ENCODE results near the gene DUSP7. TPM values are rescaled to one million over a fixed set of nuclear protein-coding genes. Genes with fewer than 3 reads are reported as not detected.

Gene DUSP7
- total RNA-seq, 1 donor from 2014 or later, result 32.5 TPM

- no peak for TF ChIP-seq CTCF (IDR thresholded peaks at IDR 0.05)
- H3K4me3 Mint-ChIP-seq (ENCODE audit: unreplicated experiment), result no peak overlapping the region
These were observed 24.5 kb downstream of the DUSP7 start for GRCh38 chr3:52031896-52032295.

GRCh38 chr3:52030714-52031310, 25.6 kb downstream of the DUSP7 start:
- Mint-ChIP-seq H3K36me3 (ENCODE audit: low read depth) (no peaks in the 10 kb centered on the region), H3K4me1 (ENCODE audit: low read depth) (peaks cover 5% of the 10 kb centered on the region), H3K27ac (ENCODE audit: unreplicated experiment) (no peak overlapping the region), H3K9me3 (ENCODE audit: low read depth) (no peaks in the 10 kb centered on the region), H3K4me3 (ENCODE audit: unreplicated experiment) (no peak overlapping the region), H3K27me3 (ENCODE audit: low read depth) (no peaks in the 10 kb centered on the region)
- no peak for TF ChIP-seq CTCF (IDR thresholded peaks at IDR 0.05)
- DNase-seq (ENCODE audit: low spot score), result no peak

More at GRCh38 chr3:52031896-52032295, 24.5 kb downstream of the DUSP7 start:
- Mint-ChIP-seq H3K9me3 (ENCODE audit: low read depth) (no peaks in the 10 kb centered on the region), H3K4me1 (ENCODE audit: low read depth) (no peaks in the 10 kb centered on the region), H3K27me3 (ENCODE audit: low read depth) (no peaks in the 10 kb centered on the region), H3K36me3 (ENCODE audit: low read depth) (no peaks in the 10 kb centered on the region), H3K27ac (ENCODE audit: unreplicated experiment) (no peak overlapping the region)
- no peak for DNase-seq (ENCODE audit: low spot score)

GRCh38 chr3:52029535-52029934, 26.8 kb downstream of the DUSP7 start:
- H3K36me3 Mint-ChIP-seq (ENCODE audit: low read depth), result no peaks in the 10 kb centered on the region
- H3K27ac Mint-ChIP-seq (ENCODE audit: unreplicated experiment), result no peak overlapping the region
- no peaks in the 10 kb centered on the region for H3K9me3 Mint-ChIP-seq (ENCODE audit: low read depth)
- DNase-seq (ENCODE audit: low spot score), result no peak
- H3K4me3 Mint-ChIP-seq (ENCODE audit: unreplicated experiment), result no peak overlapping the region
- peaks cover 15% of the 10 kb centered on the region for H3K4me1 Mint-ChIP-seq (ENCODE audit: low read depth)
- H3K27me3 Mint-ChIP-seq (ENCODE audit: low read depth), result no peaks in the 10 kb centered on the region
- no peak for TF ChIP-seq CTCF (IDR thresholded peaks at IDR 0.05)

GRCh38 chr3:52029053-52029452, 27.3 kb downstream of the DUSP7 start:
- DNase-seq (ENCODE audit: low spot score), result no peak
- Mint-ChIP-seq H3K9me3 (ENCODE audit: low read depth) (no peaks in the 10 kb centered on the region), H3K4me1 (ENCODE audit: low read depth) (peaks cover 20% of the 10 kb centered on the region), H3K36me3 (ENCODE audit: low read depth) (no peaks in the 10 kb centered on the region), H3K27me3 (ENCODE audit: low read depth) (no peaks in the 10 kb centered on the region), H3K27ac (ENCODE audit: unreplicated experiment) (no peak overlapping the region), H3K4me3 (ENCODE audit: unreplicated experiment) (no peak overlapping the region)
- TF ChIP-seq CTCF (IDR thresholded peaks at IDR 0.05), result no peak

GRCh38 chr3:52028572-52028971, 27.8 kb downstream of the DUSP7 start:
- no peak overlapping the region for H3K27ac Mint-ChIP-seq (ENCODE audit: unreplicated experiment)
- H3K27me3 Mint-ChIP-seq (ENCODE audit: low read depth), result no peaks in the 10 kb centered on the region
- H3K4me1 Mint-ChIP-seq (ENCODE audit: low read depth), result peaks cover 25% of the 10 kb centered on the region
- TF ChIP-seq CTCF (IDR thresholded peaks at IDR 0.05), result no peak
- H3K36me3 Mint-ChIP-seq (ENCODE audit: low read depth), result no peaks in the 10 kb centered on the region
- no peak overlapping the region for H3K4me3 Mint-ChIP-seq (ENCODE audit: unreplicated experiment)
- no peaks in the 10 kb centered on the region for H3K9me3 Mint-ChIP-seq (ENCODE audit: low read depth)
- DNase-seq (ENCODE audit: low spot score), result no peak

Measured in chondrocyte (in vitro differentiated cells).